ENCODE measurements around the gene NKAIN2.

- TF ChIP-seq POLR2A (IDR thresholded peaks at IDR 0.05) (no peak), CTCF (IDR thresholded peaks at IDR 0.05) (no peak), POLR2AphosphoS5 (IDR thresholded peaks at IDR 0.05) (no peak)
Measured at GRCh38 chr6:124577734-124578281, 774.1 kb downstream of the NKAIN2 start.

All from breast epithelium (tissue), 3 donors.